Tibial nerve (tissue), 3 donors: ENCODE data around the gene PHLDA2.

ENCODE experiments used
- POLR2A ChIP-seq, 2 donors: fragments of 450-650 bp; IDR thresholded peaks; one replicate each; pipeline ENCODE4 v1.6.1; 2017; ENCODE audit warnings: antibody characterized with exemption in 2 of 2, mild to moderate bottlenecking in 2 of 2, moderate library complexity in 2 of 2
- TF ChIP-seq, protein P1 (sequence below), 5 experiments: fragments of 200-600 bp in 3 of 5; fragments of 450-650 bp in 2 of 5; sonication (generic) in 3 of 5; IDR thresholded peaks; one replicate each; pipeline ENCODE4 v1.5.1; 2016 to 2019; ENCODE audit warnings: antibody characterized with exemption in 5 of 5, mild to moderate bottlenecking in 3 of 5, moderate library complexity in 2 of 5

DNA sequence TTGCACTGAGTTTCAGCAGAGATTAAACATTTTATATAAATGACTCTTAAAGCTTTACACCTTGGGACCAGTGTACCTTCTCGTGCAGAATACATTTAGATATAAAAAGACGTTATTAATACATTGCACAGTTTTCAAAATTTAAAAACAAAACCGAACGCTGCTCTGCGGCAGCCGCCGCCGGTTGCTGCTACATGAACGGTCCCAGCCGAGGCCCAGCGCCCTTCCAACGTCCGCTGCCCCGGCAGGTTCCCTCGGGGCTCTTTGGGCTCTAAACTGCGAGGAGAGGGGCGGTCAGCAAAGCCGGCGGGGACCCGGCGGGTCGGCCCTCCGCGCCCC lies 45.6 kb downstream of the PHLDA2 start:
- TF ChIP-seq, protein P1, sequence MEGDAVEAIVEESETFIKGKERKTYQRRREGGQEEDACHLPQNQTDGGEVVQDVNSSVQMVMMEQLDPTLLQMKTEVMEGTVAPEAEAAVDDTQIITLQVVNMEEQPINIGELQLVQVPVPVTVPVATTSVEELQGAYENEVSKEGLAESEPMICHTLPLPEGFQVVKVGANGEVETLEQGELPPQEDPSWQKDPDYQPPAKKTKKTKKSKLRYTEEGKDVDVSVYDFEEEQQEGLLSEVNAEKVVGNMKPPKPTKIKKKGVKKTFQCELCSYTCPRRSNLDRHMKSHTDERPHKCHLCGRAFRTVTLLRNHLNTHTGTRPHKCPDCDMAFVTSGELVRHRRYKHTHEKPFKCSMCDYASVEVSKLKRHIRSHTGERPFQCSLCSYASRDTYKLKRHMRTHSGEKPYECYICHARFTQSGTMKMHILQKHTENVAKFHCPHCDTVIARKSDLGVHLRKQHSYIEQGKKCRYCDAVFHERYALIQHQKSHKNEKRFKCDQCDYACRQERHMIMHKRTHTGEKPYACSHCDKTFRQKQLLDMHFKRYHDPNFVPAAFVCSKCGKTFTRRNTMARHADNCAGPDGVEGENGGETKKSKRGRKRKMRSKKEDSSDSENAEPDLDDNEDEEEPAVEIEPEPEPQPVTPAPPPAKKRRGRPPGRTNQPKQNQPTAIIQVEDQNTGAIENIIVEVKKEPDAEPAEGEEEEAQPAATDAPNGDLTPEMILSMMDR (IDR thresholded peaks at IDR 0.05) = no peak
- TF ChIP-seq POLR2A (IDR thresholded peaks at IDR 0.05) = no peak
